NB4 (cell line): ENCODE data around the gene SLC38A4.

Source experiments
- DNase-seq: peaks from one replicate; pipeline ENCODE4 v3.0.0; 2010; ENCODE audit warnings: low read depth
- H3K4me3 ChIP-seq: one replicate; pipeline ENCODE4 v1.5.1; 2011; ENCODE audit warnings: mild to moderate bottlenecking, low read depth, low read length, moderate library complexity
- CTCF ChIP-seq: IDR thresholded peaks from one replicate; pipeline ENCODE4 v1.5.1; 2012; ENCODE audit warnings: low read depth, low read length
- MAX ChIP-seq: IDR thresholded peaks from 2 replicates; pipeline ENCODE4 v1.6.1; 2011; ENCODE audit warnings: low read depth, low read length
- MYC ChIP-seq: IDR thresholded peaks from 2 replicates; pipeline ENCODE4 v1.6.1; 2011; ENCODE audit warnings: low read depth, low read length
- POLR2A ChIP-seq: IDR thresholded peaks from 2 replicates; pipeline ENCODE4 v1.6.1; 2011; ENCODE audit warnings: mild to moderate bottlenecking; ENCODE audit not compliant: insufficient read length; ENCODE audit errors: extremely low read depth

Gene SLC38A4

GRCh38 chr12:46788072-46788887 lies 37.5 kb downstream of the SLC38A4 start:
- no peak for DNase-seq
- TF ChIP-seq MYC, result no peak
- H3K4me3 ChIP-seq, result no peak overlapping the region

GRCh38 chr12:46787496-46788055 lies 38.2 kb downstream of the SLC38A4 start:
- no peak for DNase-seq
- TF ChIP-seq CTCF (no peak), POLR2A (no peak), MYC (no peak), MAX (no peak)

GRCh38 chr12:46786774-46787173 lies 39.0 kb downstream of the SLC38A4 start:
- no peak overlapping the region for H3K4me3 ChIP-seq
- no peak for DNase-seq
- TF ChIP-seq CTCF, result no peak
- no peak for TF ChIP-seq POLR2A
- no peak for TF ChIP-seq MAX
- TF ChIP-seq MYC, result no peak

More at GRCh38 chr12:46787496-46788055, 38.2 kb downstream of the SLC38A4 start:
- no peak overlapping the region for H3K4me3 ChIP-seq

- H3K4me3 ChIP-seq, result no peak overlapping the region
- no peak for TF ChIP-seq CTCF
- DNase-seq, result no peak
These were observed 40.4 kb downstream of the SLC38A4 start for GRCh38 chr12:46785382-46785781.

GRCh38 chr12:46783871-46784270 lies 41.9 kb downstream of the SLC38A4 start:
- TF ChIP-seq CTCF, result no peak
- no peak for TF ChIP-seq MYC
- TF ChIP-seq POLR2A, result no peak
- no peak for TF ChIP-seq MAX
- DNase-seq, result no peak
- no peak overlapping the region for H3K4me3 ChIP-seq

GRCh38 chr12:46779879-46780278 lies 45.9 kb downstream of the SLC38A4 start:
- TF ChIP-seq MAX (no peak), POLR2A (no peak), MYC (no peak), CTCF (no peak)
- no peak for DNase-seq
- H3K4me3 ChIP-seq, result no peak overlapping the region
